ENCODE results near the gene GEMIN2.

DNA sequence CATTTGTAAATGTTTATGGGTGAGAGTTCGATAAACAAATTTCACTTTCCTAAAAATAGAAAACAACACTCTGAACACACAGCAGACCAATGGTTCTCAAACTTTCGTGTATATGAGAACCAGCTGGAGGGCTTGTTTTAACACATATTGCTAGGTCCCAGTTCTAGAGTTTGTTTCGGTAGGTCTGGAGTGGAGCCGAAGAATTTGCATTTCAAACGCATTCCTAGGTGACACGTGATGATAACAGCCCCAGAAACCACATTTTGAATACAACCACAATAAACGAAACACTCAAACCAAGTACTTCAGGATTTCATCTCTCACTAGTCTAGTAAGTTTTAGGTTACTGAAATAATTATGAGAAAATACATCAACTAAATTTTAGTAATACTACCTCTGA is 28.2 kb upstream of the GEMIN2 start:
- no peak for TF ChIP-seq POLR2AphosphoS5 (IDR thresholded peaks at IDR 0.05; ENCODE audit: low read depth, low read length)
- TF ChIP-seq POLR2A (IDR thresholded peaks at IDR 0.05; ENCODE audit: low read depth, low read length), result no peak
- TF ChIP-seq TAF1 (IDR thresholded peaks at IDR 0.05; ENCODE audit: borderline replicate concordance, low read depth, low read length), result no peak
